NCI-H2029 treated with DMSO at 0.1 percent for 48 hours (cell line): ENCODE results near the gene UBAP2.

ENCODE experiments used
- DNase-seq: peaks from one replicate; lab custom pipeline; 2025; lab: John Stamatoyannopoulos, UW

The UBAP2 gene

GRCh38 chr9:33921967-33922895, 126.5 kb downstream of the UBAP2 start:
- no peak for DNase-seq

- DNase-seq = no peak
Measured at GRCh38 chr9:33919276-33919897, 129.3 kb downstream of the UBAP2 start.

GRCh38 chr9:33917036-33917435, 131.7 kb downstream of the UBAP2 start:
- DNase-seq = no peak

- no peak for DNase-seq
Measured at GRCh38 chr9:33914887-33915628, 133.6 kb downstream of the UBAP2 start.

- no peak for DNase-seq
Measured at GRCh38 chr9:33913541-33913940, 135.1 kb downstream of the UBAP2 start.

GRCh38 chr9:33908749-33909148, 139.9 kb downstream of the UBAP2 start:
- no peak for DNase-seq

- DNase-seq = no peak
Measured at GRCh38 chr9:33908114-33908513, 140.6 kb downstream of the UBAP2 start.

- DNase-seq = no peak
Measured at GRCh38 chr9:33907347-33907746, 141.3 kb downstream of the UBAP2 start.

GRCh38 chr9:33906769-33907168, 141.9 kb downstream of the UBAP2 start:
- DNase-seq = no peak

GRCh38 chr9:33905137-33905536, 143.6 kb downstream of the UBAP2 start:
- no peak for DNase-seq

GRCh38 chr9:33903157-33903780, 145.4 kb downstream of the UBAP2 start:
- DNase-seq = no peak

- DNase-seq = no peak
Measured at GRCh38 chr9:33894316-33894715, 154.4 kb downstream of the UBAP2 start.

GRCh38 chr9:33893861-33894260, 154.8 kb downstream of the UBAP2 start:
- DNase-seq = no peak

GRCh38 chr9:33885948-33886347, 162.7 kb downstream of the UBAP2 start:
- no peak for DNase-seq

GRCh38 chr9:33884856-33885701, 163.6 kb downstream of the UBAP2 start:
- no peak for DNase-seq

- no peak for DNase-seq
Measured at GRCh38 chr9:33881635-33882034, 167.1 kb downstream of the UBAP2 start.

- DNase-seq = no peak
Measured at GRCh38 chr9:33880211-33881089, 168.2 kb downstream of the UBAP2 start.

GRCh38 chr9:33878691-33879366, 169.9 kb downstream of the UBAP2 start:
- DNase-seq = no peak

- no peak for DNase-seq
Measured at GRCh38 chr9:33877727-33878489, 170.8 kb downstream of the UBAP2 start.
